ENCODE measurements around the gene MAP2K3. TPM values are rescaled to one million over a fixed set of nuclear protein-coding genes. Genes with fewer than 3 reads are reported as not detected.
"Not testable (repeated sequence)": the region's sequence is repeated elsewhere in the genome, so short reads cannot be mapped to it uniquely, and the experiment has no call there.

Gene MAP2K3
- total RNA-seq, 2 donors from 2014 or later, result 101 to 130 TPM

- H3K27ac Mint-ChIP-seq, result peak overlapping the region; percentile 38 to 77
- not testable (repeated sequence) for H3K9me3 Mint-ChIP-seq, H3K36me3 Mint-ChIP-seq
- peak; percentile 3 to 9 for ATAC-seq
- DNase-seq (ENCODE audit: low spot score in 2 of 2), result peak in 1 of 2 donors; percentile 51
Observed at GRCh38 chr17:21323257-21324111, 39.0 kb downstream of the MAP2K3 start.

- H3K36me3 Mint-ChIP-seq; H3K27ac Mint-ChIP-seq; DNase-seq (ENCODE audit: low spot score in 2 of 2); H3K9me3 Mint-ChIP-seq; ATAC-seq: not testable (repeated sequence)
Observed at GRCh38 chr17:21324741-21325140, 40.2 kb downstream of the MAP2K3 start.

GRCh38 chr17:21327921-21328320 is 43.4 kb downstream of the MAP2K3 start:
- not testable (repeated sequence) for DNase-seq (ENCODE audit: low spot score in 2 of 2); H3K9me3 Mint-ChIP-seq; H3K36me3 Mint-ChIP-seq; ATAC-seq; H3K27ac Mint-ChIP-seq

- not testable (repeated sequence) for ATAC-seq; H3K9me3 Mint-ChIP-seq; DNase-seq (ENCODE audit: low spot score in 2 of 2); H3K36me3 Mint-ChIP-seq; H3K27ac Mint-ChIP-seq
Observed at GRCh38 chr17:21328778-21329177, 44.3 kb downstream of the MAP2K3 start.

- ATAC-seq (no peak), DNase-seq (ENCODE audit: low spot score in 2 of 2) (peak in 1 of 2 donors; percentile 30)
- no peak overlapping the region for H3K27ac Mint-ChIP-seq
- H3K9me3 Mint-ChIP-seq, result peaks cover 4 to 5% of the 10 kb centered on the region in 2 donors
- H3K36me3 Mint-ChIP-seq, result no peaks in the 10 kb centered on the region
Observed at GRCh38 chr17:21330436-21331160, 46.1 kb downstream of the MAP2K3 start.

- not testable (repeated sequence) for H3K27ac Mint-ChIP-seq; DNase-seq (ENCODE audit: low spot score in 2 of 2); ATAC-seq; H3K36me3 Mint-ChIP-seq; H3K9me3 Mint-ChIP-seq
Observed at GRCh38 chr17:21336541-21337294, 52.2 kb downstream of the MAP2K3 start.

GRCh38 chr17:21337981-21338625 is 53.6 kb downstream of the MAP2K3 start:
- H3K9me3 Mint-ChIP-seq; ATAC-seq; DNase-seq (ENCODE audit: low spot score in 2 of 2); H3K27ac Mint-ChIP-seq; H3K36me3 Mint-ChIP-seq: not testable (repeated sequence)

GRCh38 chr17:21339011-21339410 is 54.5 kb downstream of the MAP2K3 start:
- H3K36me3 Mint-ChIP-seq, result no peaks in the 10 kb centered on the region
- no peak overlapping the region for H3K27ac Mint-ChIP-seq
- no peak for DNase-seq (ENCODE audit: low spot score in 2 of 2)
- H3K9me3 Mint-ChIP-seq, result no peaks in the 10 kb centered on the region
- ATAC-seq, result no peak

- not testable (repeated sequence) for H3K27ac Mint-ChIP-seq; H3K9me3 Mint-ChIP-seq; H3K36me3 Mint-ChIP-seq; ATAC-seq; DNase-seq (ENCODE audit: low spot score in 2 of 2)
Observed at GRCh38 chr17:21339571-21339970, 55.1 kb downstream of the MAP2K3 start.

- H3K9me3 Mint-ChIP-seq; ATAC-seq; DNase-seq (ENCODE audit: low spot score in 2 of 2); H3K36me3 Mint-ChIP-seq; H3K27ac Mint-ChIP-seq: not testable (repeated sequence)
Observed at GRCh38 chr17:21340407-21340806, 55.9 kb downstream of the MAP2K3 start.

GRCh38 chr17:21341279-21341678 is 56.8 kb downstream of the MAP2K3 start:
- not testable (repeated sequence) for H3K9me3 Mint-ChIP-seq; H3K27ac Mint-ChIP-seq; H3K36me3 Mint-ChIP-seq; DNase-seq (ENCODE audit: low spot score in 2 of 2); ATAC-seq

GRCh38 chr17:21341925-21342540 is 57.5 kb downstream of the MAP2K3 start:
- H3K36me3 Mint-ChIP-seq; H3K27ac Mint-ChIP-seq; ATAC-seq; H3K9me3 Mint-ChIP-seq; DNase-seq (ENCODE audit: low spot score in 2 of 2): not testable (repeated sequence)

GRCh38 chr17:21343061-21343949 is 58.8 kb downstream of the MAP2K3 start:
- not testable (repeated sequence) for H3K27ac Mint-ChIP-seq, H3K36me3 Mint-ChIP-seq, ATAC-seq, H3K9me3 Mint-ChIP-seq
- DNase-seq (ENCODE audit: low spot score in 2 of 2), result peak in 1 of 2 donors; percentile 41

- not testable (repeated sequence) for H3K36me3 Mint-ChIP-seq; H3K9me3 Mint-ChIP-seq; DNase-seq (ENCODE audit: low spot score in 2 of 2); H3K27ac Mint-ChIP-seq; ATAC-seq
Observed at GRCh38 chr17:21344801-21345200, 60.3 kb downstream of the MAP2K3 start.

GRCh38 chr17:21345236-21345635 is 60.7 kb downstream of the MAP2K3 start:
- H3K27ac Mint-ChIP-seq, result no peak overlapping the region
- H3K36me3 Mint-ChIP-seq, result no peaks in the 10 kb centered on the region
- DNase-seq (ENCODE audit: low spot score in 2 of 2) (peak in 1 of 2 donors; percentile 33), ATAC-seq (no peak)
- H3K9me3 Mint-ChIP-seq, result no peaks in the 10 kb centered on the region

Data from activated naive CD4-positive, alpha-beta T cell treated with anti-CD3 and anti-CD28 coated beads, Interleukin-2, amount 50 U/mL, for 72 hours (primary cell).